Measurements from ENCODE around the gene DLG2.

DNA sequence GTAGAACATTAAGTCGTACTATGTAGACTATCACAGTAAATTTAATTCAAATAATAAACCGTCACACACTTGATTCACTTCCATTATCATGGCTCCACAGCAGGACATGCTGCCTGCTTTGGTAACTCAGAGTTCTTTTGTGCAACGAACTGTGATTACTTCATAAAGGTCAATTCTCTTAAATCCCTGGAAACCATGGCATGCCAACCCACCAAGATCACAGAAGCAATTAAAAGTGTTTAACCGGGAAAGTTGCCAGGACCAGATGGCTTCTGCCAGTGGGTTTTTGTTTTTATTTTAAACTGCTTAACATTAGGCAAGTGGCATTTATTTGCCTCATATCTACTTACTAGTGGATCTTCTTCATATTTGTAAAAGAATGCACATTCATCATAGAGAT lies 1162.1 kb downstream of the DLG2 start:
- TF ChIP-seq POLR2A (IDR thresholded peaks at IDR 0.05) (no peak), CTCF (IDR thresholded peaks at IDR 0.05) (no peak)

Measured in tibial nerve (tissue), 3 donors.